Smooth muscle cell of the brain vasculature (primary cell): Measurements from ENCODE around the gene APP.

Experiments
- DNase-seq: peaks from one replicate; pipeline ENCODE4 v3.0.0-alpha.2; 2012; ENCODE audit warnings: low read depth, low spot score

Gene APP

GRCh38 chr21:26127073-26127814 lies 43.3 kb downstream of the APP start:
- DNase-seq, result no peak

- no peak for DNase-seq
Measured at GRCh38 chr21:26126168-26126553, 44.4 kb downstream of the APP start.

- DNase-seq, result no peak
Measured at GRCh38 chr21:26125433-26126167, 45.0 kb downstream of the APP start.

- DNase-seq, result no peak
Measured at GRCh38 chr21:26124896-26125295, 45.7 kb downstream of the APP start.

GRCh38 chr21:26124421-26124833 lies 46.1 kb downstream of the APP start:
- DNase-seq, result no peak

- no peak for DNase-seq
Measured at GRCh38 chr21:26123012-26123411, 47.6 kb downstream of the APP start.

GRCh38 chr21:26120828-26121227 lies 49.7 kb downstream of the APP start:
- DNase-seq, result no peak

GRCh38 chr21:26119906-26120305 lies 50.7 kb downstream of the APP start:
- DNase-seq, result no peak

GRCh38 chr21:26118938-26119540 lies 51.5 kb downstream of the APP start:
- no peak for DNase-seq

GRCh38 chr21:26117972-26118367 lies 52.6 kb downstream of the APP start:
- DNase-seq, result no peak

GRCh38 chr21:26117324-26117971 lies 53.1 kb downstream of the APP start:
- DNase-seq, result no peak

GRCh38 chr21:26116456-26117011 lies 54.0 kb downstream of the APP start:
- DNase-seq, result no peak

- DNase-seq, result no peak
Measured at GRCh38 chr21:26115899-26116298, 54.7 kb downstream of the APP start.

GRCh38 chr21:26115305-26115704 lies 55.3 kb downstream of the APP start:
- DNase-seq, result no peak

- no peak for DNase-seq
Measured at GRCh38 chr21:26112975-26113374, 57.6 kb downstream of the APP start.

GRCh38 chr21:26112127-26112742 lies 58.3 kb downstream of the APP start:
- no peak for DNase-seq

- no peak for DNase-seq
Measured at GRCh38 chr21:26110715-26111114, 59.9 kb downstream of the APP start.

- DNase-seq, result no peak
Measured at GRCh38 chr21:26107429-26107828, 63.1 kb downstream of the APP start.

- DNase-seq, result no peak
Measured at GRCh38 chr21:26106562-26106961, 64.0 kb downstream of the APP start.

- DNase-seq, result no peak
Measured at GRCh38 chr21:26105819-26106218, 64.8 kb downstream of the APP start.

GRCh38 chr21:26100573-26100972 lies 70.0 kb downstream of the APP start:
- no peak for DNase-seq
